Measurements from ENCODE around the gene PRXL2A. TPM values are rescaled to one million over a fixed set of nuclear protein-coding genes. Genes with fewer than 3 reads are reported as not detected.

The PRXL2A gene
- total and polyA plus RNA-seq, 10 donors: 12.4 to 20.7 (median 16.0) TPM

GRCh38 chr10:80457554-80458262 is 49.4 kb downstream of the PRXL2A start:
- no peaks in the 10 kb centered on the region for H3K9me3 ChIP-seq
- H3K4me1 ChIP-seq: peaks cover 73 to 89% (median 84%) of the 10 kb centered on the region in 6 donors
- intact Hi-C loops (cut with DNase I; ENCODE audit: low total_unique reads): no loop called here
- TF ChIP-seq POLR2AphosphoS5 (IDR thresholded peaks at IDR 0.05): no peak
- TF ChIP-seq, protein P1, sequence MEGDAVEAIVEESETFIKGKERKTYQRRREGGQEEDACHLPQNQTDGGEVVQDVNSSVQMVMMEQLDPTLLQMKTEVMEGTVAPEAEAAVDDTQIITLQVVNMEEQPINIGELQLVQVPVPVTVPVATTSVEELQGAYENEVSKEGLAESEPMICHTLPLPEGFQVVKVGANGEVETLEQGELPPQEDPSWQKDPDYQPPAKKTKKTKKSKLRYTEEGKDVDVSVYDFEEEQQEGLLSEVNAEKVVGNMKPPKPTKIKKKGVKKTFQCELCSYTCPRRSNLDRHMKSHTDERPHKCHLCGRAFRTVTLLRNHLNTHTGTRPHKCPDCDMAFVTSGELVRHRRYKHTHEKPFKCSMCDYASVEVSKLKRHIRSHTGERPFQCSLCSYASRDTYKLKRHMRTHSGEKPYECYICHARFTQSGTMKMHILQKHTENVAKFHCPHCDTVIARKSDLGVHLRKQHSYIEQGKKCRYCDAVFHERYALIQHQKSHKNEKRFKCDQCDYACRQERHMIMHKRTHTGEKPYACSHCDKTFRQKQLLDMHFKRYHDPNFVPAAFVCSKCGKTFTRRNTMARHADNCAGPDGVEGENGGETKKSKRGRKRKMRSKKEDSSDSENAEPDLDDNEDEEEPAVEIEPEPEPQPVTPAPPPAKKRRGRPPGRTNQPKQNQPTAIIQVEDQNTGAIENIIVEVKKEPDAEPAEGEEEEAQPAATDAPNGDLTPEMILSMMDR (IDR thresholded peaks at IDR 0.05 in 8 of 11, conservative IDR thresholded peaks at IDR 0.05 in 3 of 11): no peak
- no peak for TF ChIP-seq POLR2A (IDR thresholded peaks at IDR 0.05)
- peak overlapping the region in 2 of 8 donors; percentile 2 to 87 for H3K4me3 ChIP-seq
- peak overlapping the region in 6 of 8 donors; percentile 85 to 99 (median 96) for H3K27ac ChIP-seq
- no peaks in the 10 kb centered on the region for H3K27me3 ChIP-seq (replicated peaks in 1 of 7)
- H3K36me3 ChIP-seq: peaks cover 0 to 16% (median 0%) of the 10 kb centered on the region in 6 donors
- 82 to 88% (median 85%) methylated on average over 8 of the region's 8 CpGs for WGBS, 5 donors
- DNase-seq: peak; percentile 65

DNA sequence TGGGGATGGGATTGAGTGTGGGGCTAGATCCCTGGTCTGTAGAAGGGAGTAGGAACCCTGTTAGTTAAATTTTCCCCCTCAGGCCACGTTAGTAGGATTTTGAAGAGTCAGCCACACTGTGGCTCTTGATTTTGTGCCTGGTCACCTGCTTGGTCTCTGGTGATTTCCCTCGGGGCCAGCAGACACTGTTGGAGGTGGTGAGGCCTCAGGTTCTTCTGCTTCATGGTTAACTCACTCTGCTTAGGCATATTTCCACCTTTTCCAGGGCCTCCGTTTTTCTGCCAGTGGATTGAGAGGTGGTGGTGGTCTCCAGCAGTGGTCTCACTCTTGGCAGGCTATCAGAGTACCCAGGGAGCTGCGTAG is 49.9 kb downstream of the PRXL2A start:
- peak overlapping the region; percentile 79 to 99 (median 88) for H3K27ac ChIP-seq
- intact Hi-C loops (cut with DNase I; ENCODE audit: low total_unique reads): no loop called here
- peaks cover 78 to 89% (median 85%) of the 10 kb centered on the region in 6 donors for H3K4me1 ChIP-seq
- H3K36me3 ChIP-seq: peaks cover 0 to 18% (median 0%) of the 10 kb centered on the region in 6 donors
- H3K4me3 ChIP-seq: peak overlapping the region in 3 of 8 donors; percentile 2 to 87 (median 17)
- no peaks in the 10 kb centered on the region for H3K27me3 ChIP-seq (replicated peaks in 1 of 7)
- 48 to 70% (median 57%) methylated on average over 3 to 4 of the region's 4 CpGs for WGBS, 5 donors
- TF ChIP-seq POLR2AphosphoS5 (IDR thresholded peaks at IDR 0.05): no peak
- TF ChIP-seq, protein P1 (IDR thresholded peaks at IDR 0.05 in 8 of 11, conservative IDR thresholded peaks at IDR 0.05 in 3 of 11): no peak
- TF ChIP-seq POLR2A (IDR thresholded peaks at IDR 0.05): no peak
- H3K9me3 ChIP-seq: no peaks in the 10 kb centered on the region
- no peak for DNase-seq

- TF ChIP-seq POLR2A (IDR thresholded peaks at IDR 0.05) (no peak), POLR2AphosphoS5 (IDR thresholded peaks at IDR 0.05) (no peak)
- TF ChIP-seq, protein P1 (IDR thresholded peaks at IDR 0.05 in 8 of 11, conservative IDR thresholded peaks at IDR 0.05 in 3 of 11): no peak
- H3K9me3 ChIP-seq: no peaks in the 10 kb centered on the region
- intact Hi-C loops (cut with DNase I; ENCODE audit: low total_unique reads): no loop called here
- peak overlapping the region in 5 of 8 donors; percentile 0 to 87 (median 16) for H3K4me3 ChIP-seq
- H3K36me3 ChIP-seq: peaks cover 0 to 22% (median 0%) of the 10 kb centered on the region in 6 donors
- 63 to 78% (median 71%) methylated on average over 6 of the region's 6 CpGs for WGBS, 5 donors
- no peak for DNase-seq
- H3K27ac ChIP-seq: peak overlapping the region; percentile 79 to 99 (median 88)
- H3K4me1 ChIP-seq: peaks cover 78 to 89% (median 85%) of the 10 kb centered on the region in 6 donors
- H3K27me3 ChIP-seq (replicated peaks in 1 of 7): no peaks in the 10 kb centered on the region
These were observed 50.3 kb downstream of the PRXL2A start for GRCh38 chr10:80458638-80459037.

All from spleen (tissue), 11 donors.